B cell (primary cell): ENCODE measurements around the gene TMC5. TPM values are rescaled to one million over a fixed set of nuclear protein-coding genes. Genes with fewer than 3 reads are reported as not detected.

Experiments used
- ATAC-seq: fragments of 200-7000 bp; cut with Tn5 transposase; one replicate; pipeline ENCODE4 v1.10.0; 2021; ENCODE audit warnings: low read depth, mild to moderate bottlenecking, moderate number of reproducible peaks, moderate library complexity
- CTCF ChIA-PET: fragments of 350-600 bp; sonication (Branson Sonifier 250); formaldehyde crosslinking; loops from one replicate; lab custom pipeline; 2021; ENCODE audit warnings: antibody characterized with exemption, inconsistent platforms; lab: Charles Lee
- POLR2A ChIA-PET: fragments of 350-600 bp; sonication (Branson Sonifier 250); formaldehyde crosslinking; loops from one replicate; lab custom pipeline; 2021; ENCODE audit warnings: antibody characterized with exemption; lab: Charles Lee
- DNase-seq: peaks from one replicate; pipeline ENCODE4 v3.0.0; 2013
- H2AFZ ChIP-seq: 2 replicates; pipeline ENCODE4 v1.6.1; 2012; ENCODE audit warnings: mild to moderate bottlenecking, low read depth, low read length; ENCODE audit not compliant: insufficient read depth, poor library complexity, severe bottlenecking
- H3K27ac ChIP-seq, 2 donors: 1 replicate in 1 of 2; 2 replicates in 1 of 2; pipeline ENCODE4 v1.5.1; 2012 to 2013; ENCODE audit warnings: low read length in 2 of 2, mild to moderate bottlenecking in 2 of 2, moderate library complexity in 1 of 2
- H3K27me3 ChIP-seq, 4 experiments: fragments of 200-600 bp in 1 of 4; sonication (generic) in 1 of 4; replicated peaks in 1 of 4; 1 replicate in 2 of 4; 2 replicates in 2 of 4; pipeline versions ENCODE4 v1.6.1 to v1.7.0; 2013 to 2016; ENCODE audit warnings: low read length in 3 of 4, mild to moderate bottlenecking in 2 of 4, mixed read lengths in 1 of 4, moderate library complexity in 1 of 4; ENCODE audit not compliant: insufficient read depth in 4 of 4, control insufficient read depth in 3 of 4; ENCODE audit errors: control extremely low read depth in 1 of 4
- H3K36me3 ChIP-seq, 2 experiments: replicated peaks in 1 of 2; 1 replicate in 1 of 2; 2 replicates in 1 of 2; pipeline versions ENCODE4 v1.6.1 to v1.7.1; 2013; ENCODE audit warnings: low read length in 1 of 2; ENCODE audit not compliant: insufficient read depth in 2 of 2, control insufficient read depth in 1 of 2; ENCODE audit errors: control extremely low read depth in 1 of 2, extremely low read depth in 1 of 2
- H3K4me1 ChIP-seq, 2 donors: fragments of 200-600 bp in 1 of 2; sonication (generic) in 1 of 2; 1 replicate in 1 of 2; 2 replicates in 1 of 2; pipeline versions ENCODE4 v1.5.1 to v1.6.1; 2013 to 2017; ENCODE audit warnings: low read length in 2 of 2; ENCODE audit not compliant: control insufficient read depth in 2 of 2, insufficient read depth in 2 of 2
- H3K4me2 ChIP-seq: replicated peaks from 2 replicates; pipeline ENCODE3; 2012; ENCODE audit warnings: mild to moderate bottlenecking, low read depth, low read length; ENCODE audit not compliant: poor library complexity, severe bottlenecking
- H3K4me3 ChIP-seq, 5 experiments: fragments of 200-600 bp in 1 of 5; sonication (generic) in 1 of 5; 1 replicate in 3 of 5; 2 replicates in 2 of 5; pipeline versions ENCODE4 v1.5.1 to v1.7.0; 2011 to 2016; ENCODE audit warnings: low read length in 4 of 5, mild to moderate bottlenecking in 4 of 5, low read depth in 2 of 5, control low read depth in 1 of 5, moderate library complexity in 1 of 5; ENCODE audit not compliant: insufficient read depth in 1 of 5; ENCODE audit errors: control extremely low read depth in 1 of 5, extremely low read depth in 1 of 5
- H3K79me2 ChIP-seq: fragments of 200-600 bp; sonication (generic); one replicate; pipeline ENCODE4 v1.6.0; 2016; ENCODE audit warnings: low read length; ENCODE audit not compliant: control insufficient read depth, insufficient read depth
- H3K9ac ChIP-seq: fragments of 200-600 bp; sonication (generic); 2 replicates; pipeline ENCODE4 v1.6.1; 2017; ENCODE audit warnings: mild to moderate bottlenecking, low read length, moderate library complexity
- H3K9me3 ChIP-seq, 3 donors: one replicate each; pipeline versions ENCODE4 v1.6.1 to v1.7.1; 2013; ENCODE audit warnings: low read length in 2 of 3; ENCODE audit not compliant: control insufficient read depth in 2 of 3, insufficient read depth in 1 of 3; ENCODE audit errors: control extremely low read depth in 1 of 3
- H4K20me1 ChIP-seq: 2 replicates; pipeline ENCODE4 v1.6.0; 2012; ENCODE audit warnings: mild to moderate bottlenecking, low read length; ENCODE audit not compliant: insufficient read depth, control insufficient read depth, poor library complexity, severe bottlenecking
- H3K27ac Mint-ChIP-seq: one replicate; pipeline ENCODE4 v1.8.0; 2021; ENCODE audit warnings: mixed read lengths
- H3K27me3 Mint-ChIP-seq: one replicate; pipeline ENCODE4 v1.8.0; 2021; ENCODE audit warnings: mixed read lengths
- H3K4me1 Mint-ChIP-seq: one replicate; pipeline ENCODE4 v1.8.0; 2021; ENCODE audit warnings: mixed read lengths
- H3K4me3 Mint-ChIP-seq: one replicate; pipeline ENCODE4 v1.8.0; 2021; ENCODE audit warnings: mixed read lengths
- H3K9me3 Mint-ChIP-seq: one replicate; pipeline ENCODE4 v1.8.0; 2022; ENCODE audit warnings: mixed read lengths; ENCODE audit not compliant: insufficient read depth
- EZH2 ChIP-seq: IDR thresholded peaks from 2 replicates; pipeline ENCODE4 v1.6.1; 2012; ENCODE audit warnings: borderline replicate concordance, low read depth, mild to moderate bottlenecking, moderate library complexity, low read length; ENCODE audit not compliant: insufficient read depth, poor library complexity, severe bottlenecking
- WGBS: methylation state at CpG from one replicate; pipeline ENCODE4 v1.1.5; 2013; ENCODE audit warnings: missing lambda C conversion rate; ENCODE audit not compliant: insufficient coverage; 5-methylcytosine and 5-hydroxymethylcytosine counted together
- intact Hi-C: fragments of 100-400 bp; cut with micrococcal nuclease; formaldehyde crosslinking; loops from one replicate; pipeline ENCODE4 v1.10.0; 2022
- polyA plus RNA-seq: library from polyadenylated mRNA; depleted of rRNA; stranded (reverse); fragments of >200 nt; gene quantifications from 2 replicates; pipeline ENCODE4 v1.2.3, GENCODE V29; 2012
- total RNA-seq, 2 donors: library from RNA; stranded (reverse); fragments of 120-200 nt in 1 of 2; gene quantifications; 1 replicate in 1 of 2; 2 replicates in 1 of 2; pipeline versions ENCODE4 v1.2.3 to v1.2.4, GENCODE V29; 2013 to 2022
- TF ChIP-seq, protein P1 (sequence below): fragments of 200-600 bp; IDR thresholded peaks from one replicate; pipeline ENCODE4 v1.8.0; 2022; ENCODE audit warnings: antibody characterized with exemption, mild to moderate bottlenecking

Gene TMC5
- total and polyA plus RNA-seq, 2 donors (not counting 1 experiment from before 2014, with no cell fraction given): not detected

DNA sequence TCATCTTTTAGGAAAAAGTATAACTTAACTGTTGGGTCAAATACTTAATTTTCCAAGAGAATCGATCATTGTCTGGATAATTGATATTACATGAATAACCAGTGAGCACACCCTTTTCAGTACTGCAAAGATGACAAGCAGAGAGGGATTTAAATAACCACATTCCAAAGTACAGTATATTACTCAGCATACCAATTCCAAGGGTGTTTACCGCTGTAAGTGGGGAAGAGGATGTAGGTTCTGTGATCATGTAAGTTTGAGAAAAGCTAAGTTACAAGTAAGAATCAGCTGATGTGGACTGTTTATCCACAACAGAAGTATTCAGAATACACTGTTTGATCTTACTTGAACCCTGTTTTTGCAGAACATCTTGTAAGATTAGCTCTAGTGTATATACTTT, 98.1 kb downstream of the TMC5 start:
- Histone ChIP-seq H3K4me2 (no peak overlapping the region), H3K4me1 (peaks cover 7 to 8% of the 10 kb centered on the region in 2 donors), H3K4me3 (no peak overlapping the region), H2AFZ (no peak overlapping the region), H3K79me2 (peaks cover 33% of the 10 kb centered on the region), H3K27ac (no peak overlapping the region), H4K20me1 (no peaks in the 10 kb centered on the region), H3K9me3 (no peaks in the 10 kb centered on the region), H3K36me3 (peaks cover 0 to 7% of the 10 kb centered on the region in 2 experiments), H3K27me3 (no peaks in the 10 kb centered on the region), H3K9ac (no peak overlapping the region)
- H3K9me3 Mint-ChIP-seq: no peaks in the 10 kb centered on the region
- intact Hi-C loops: no loop called here
- no peak for TF ChIP-seq EZH2
- TF ChIP-seq, protein P1, sequence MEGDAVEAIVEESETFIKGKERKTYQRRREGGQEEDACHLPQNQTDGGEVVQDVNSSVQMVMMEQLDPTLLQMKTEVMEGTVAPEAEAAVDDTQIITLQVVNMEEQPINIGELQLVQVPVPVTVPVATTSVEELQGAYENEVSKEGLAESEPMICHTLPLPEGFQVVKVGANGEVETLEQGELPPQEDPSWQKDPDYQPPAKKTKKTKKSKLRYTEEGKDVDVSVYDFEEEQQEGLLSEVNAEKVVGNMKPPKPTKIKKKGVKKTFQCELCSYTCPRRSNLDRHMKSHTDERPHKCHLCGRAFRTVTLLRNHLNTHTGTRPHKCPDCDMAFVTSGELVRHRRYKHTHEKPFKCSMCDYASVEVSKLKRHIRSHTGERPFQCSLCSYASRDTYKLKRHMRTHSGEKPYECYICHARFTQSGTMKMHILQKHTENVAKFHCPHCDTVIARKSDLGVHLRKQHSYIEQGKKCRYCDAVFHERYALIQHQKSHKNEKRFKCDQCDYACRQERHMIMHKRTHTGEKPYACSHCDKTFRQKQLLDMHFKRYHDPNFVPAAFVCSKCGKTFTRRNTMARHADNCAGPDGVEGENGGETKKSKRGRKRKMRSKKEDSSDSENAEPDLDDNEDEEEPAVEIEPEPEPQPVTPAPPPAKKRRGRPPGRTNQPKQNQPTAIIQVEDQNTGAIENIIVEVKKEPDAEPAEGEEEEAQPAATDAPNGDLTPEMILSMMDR: no peak
- H3K27ac Mint-ChIP-seq: no peak overlapping the region
- WGBS: no CpG with 5 or more reads among the region's 2 CpGs
- CTCF ChIA-PET: interaction anchor here (1.4 to 1.5 kb wide), 2 partner anchors 12 to 13 kb away, joined by 5 to 6 read pairs; no protein-coding TSS in a partner anchor
- POLR2A ChIA-PET: no interaction called here
- ATAC-seq: no peak
- DNase-seq: no peak
- no peak overlapping the region for H3K4me3 Mint-ChIP-seq
- peaks cover 27% of the 10 kb centered on the region for H3K4me1 Mint-ChIP-seq
- H3K27me3 Mint-ChIP-seq: no peaks in the 10 kb centered on the region

DNA sequence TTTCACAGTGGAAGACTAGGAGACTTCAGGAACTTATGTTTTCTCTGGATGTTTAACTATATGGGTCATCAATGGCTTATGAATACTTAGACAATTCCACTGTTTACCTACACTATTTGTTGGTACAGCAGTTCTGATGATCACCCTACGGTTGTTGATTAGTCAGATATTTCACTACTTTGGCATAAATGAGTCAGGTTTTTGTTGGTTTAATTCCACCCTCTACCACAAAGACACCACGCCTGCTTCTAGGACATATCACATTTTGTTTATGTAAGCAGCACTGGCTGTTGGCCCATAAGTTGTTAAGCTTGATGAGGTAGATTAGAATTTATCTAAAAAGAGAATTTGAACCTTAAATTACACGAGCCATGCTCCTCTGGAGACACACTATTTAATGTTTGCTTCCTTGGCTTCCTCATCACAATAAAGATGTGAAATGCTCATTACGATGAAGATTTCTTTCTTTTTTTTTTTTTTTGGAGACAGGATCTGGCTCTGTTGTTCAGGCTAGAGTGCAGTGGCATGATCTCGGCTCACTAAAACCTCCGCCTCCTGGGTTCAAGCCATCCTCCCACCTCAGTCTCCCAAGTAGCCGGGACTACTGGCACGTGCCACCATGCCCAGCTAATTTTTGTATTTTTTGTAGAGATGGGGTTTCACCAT, 99.9 kb downstream of the TMC5 start:
- CTCF ChIA-PET: interaction anchor here (0.6 to 2.0 kb wide), 5 partner anchors 10 to 231 kb away, joined by 3 to 9 read pairs (median 5); no protein-coding TSS in a partner anchor
- no peak overlapping the region for H3K27ac Mint-ChIP-seq
- H3K79me2 ChIP-seq: peaks cover 41% of the 10 kb centered on the region

More for the DNA sequence above, 99.9 kb downstream of the TMC5 start:
- no CpG with 5 or more reads among the region's 8 CpGs for WGBS
- no peak for DNase-seq
- no peak for ATAC-seq
- Mint-ChIP-seq H3K27me3 (no peaks in the 10 kb centered on the region), H3K4me3 (no peak overlapping the region), H3K4me1 (peaks cover 36% of the 10 kb centered on the region), H3K9me3 (no peaks in the 10 kb centered on the region)
- Histone ChIP-seq H4K20me1 (no peaks in the 10 kb centered on the region), H3K9ac (no peak overlapping the region), H3K4me3 (no peak overlapping the region), H3K4me1 (peaks cover 17 to 19% of the 10 kb centered on the region in 2 donors), H3K27ac (no peak overlapping the region), H3K4me2 (no peak overlapping the region), H3K27me3 (no peaks in the 10 kb centered on the region), H2AFZ (no peak overlapping the region), H3K36me3 (peaks cover 0 to 7% of the 10 kb centered on the region in 2 experiments), H3K9me3 (no peaks in the 10 kb centered on the region)
- TF ChIP-seq EZH2: no peak
- TF ChIP-seq, protein P1: no peak
- intact Hi-C loops: no loop called here
- POLR2A ChIA-PET: interaction anchor here (0.7 kb wide), 1 partner anchor 368 kb away, joined by 3 read pairs; no protein-coding TSS in a partner anchor
